ENCODE data around the gene CACNA2D3.
"Not testable (repeated sequence)": the region's sequence is repeated elsewhere in the genome, so short reads cannot be mapped to it uniquely, and the experiment has no call there.

Gene CACNA2D3

DNA sequence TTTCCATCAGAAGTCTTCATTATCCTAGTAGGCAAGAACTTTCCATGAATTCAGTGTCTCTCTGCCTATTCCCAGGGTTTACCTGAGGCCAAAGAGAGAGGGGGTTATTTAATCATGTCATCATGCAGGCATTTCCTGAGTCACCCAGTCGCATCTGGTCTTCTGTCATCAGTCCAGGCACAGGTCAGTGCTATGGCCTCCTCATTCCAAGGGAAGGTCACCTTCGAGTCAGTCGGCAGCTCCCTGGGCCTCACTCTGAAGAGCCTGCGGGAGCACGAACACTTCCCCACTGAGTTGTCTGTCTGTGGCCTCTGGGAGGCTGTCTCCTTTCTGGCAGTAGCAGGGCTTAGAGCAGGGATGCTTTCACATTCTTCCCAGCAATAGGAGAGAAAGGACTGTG is 831.7 kb downstream of the CACNA2D3 start:
- peak; percentile 93 for DNase-seq

- peak; percentile 42 for DNase-seq
Measured at GRCh38 chr3:54954521-54954920, 832.2 kb downstream of the CACNA2D3 start.

GRCh38 chr3:54955496-54955895 is 833.1 kb downstream of the CACNA2D3 start:
- no peak for DNase-seq

DNA sequence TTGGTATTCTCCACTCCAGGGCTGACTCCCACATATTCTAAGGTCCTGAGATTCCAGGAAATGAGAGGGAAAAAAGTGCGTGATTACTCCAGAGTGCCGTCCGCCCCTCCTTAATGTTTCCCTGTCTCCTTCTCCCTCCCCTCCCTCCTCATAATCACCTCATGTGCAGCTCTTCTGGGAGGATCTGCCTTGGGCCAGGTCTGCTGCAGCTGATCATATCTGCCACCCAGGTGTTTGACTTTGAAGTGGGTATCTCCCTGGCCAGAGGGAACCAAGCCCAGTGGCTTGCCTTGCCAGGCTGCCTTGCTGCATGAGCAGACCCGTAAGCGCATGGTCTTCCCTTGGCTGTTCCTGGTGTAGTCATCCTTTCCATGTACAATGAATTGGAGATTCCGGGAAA is 833.6 kb downstream of the CACNA2D3 start:
- no peak for DNase-seq

DNA sequence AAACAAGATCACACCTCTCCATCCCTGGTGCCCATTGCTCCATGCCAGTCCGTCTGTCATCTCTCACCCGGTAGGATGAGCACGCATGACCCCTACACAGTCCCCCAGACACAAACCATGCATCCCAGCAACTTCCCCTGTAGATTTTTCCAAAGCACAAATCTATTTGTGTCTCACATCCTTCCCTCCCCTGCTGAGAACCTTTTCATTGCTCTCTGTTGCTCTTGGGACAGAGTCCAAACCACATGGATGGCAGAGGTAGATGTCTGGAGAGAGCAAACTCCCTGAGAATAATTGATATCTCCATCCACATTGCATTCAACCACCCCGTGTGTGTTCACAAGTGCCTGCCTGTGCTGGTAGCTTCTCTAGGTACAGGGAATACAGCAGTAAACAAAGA is 835.4 kb downstream of the CACNA2D3 start:
- peak; percentile 71 for DNase-seq

DNA sequence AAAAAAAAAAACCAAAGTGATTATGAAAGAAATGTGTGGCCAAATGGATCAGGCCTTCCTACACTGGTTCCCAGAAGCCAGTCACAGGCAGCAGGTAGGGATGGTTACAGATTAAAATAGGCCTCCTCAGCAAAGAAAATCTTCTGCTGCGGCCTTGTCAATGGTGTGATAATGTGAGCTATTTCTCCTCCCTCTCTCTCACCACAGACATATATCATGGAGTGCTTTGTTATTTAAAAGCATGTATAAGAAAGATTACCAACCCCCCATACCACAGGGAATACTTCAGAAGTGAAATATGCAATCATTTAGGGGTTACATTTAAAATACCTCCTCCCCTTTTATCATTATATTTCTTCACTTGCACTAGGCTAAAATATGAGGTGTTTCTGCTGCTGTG is 837.7 kb downstream of the CACNA2D3 start:
- peak; percentile 86 for DNase-seq

- peak; percentile 80 for DNase-seq
Measured at GRCh38 chr3:54960701-54961100, 838.3 kb downstream of the CACNA2D3 start.

GRCh38 chr3:54962200-54962599 is 839.8 kb downstream of the CACNA2D3 start:
- no peak for DNase-seq

GRCh38 chr3:54963641-54964040 is 841.3 kb downstream of the CACNA2D3 start:
- DNase-seq, result no peak

DNA sequence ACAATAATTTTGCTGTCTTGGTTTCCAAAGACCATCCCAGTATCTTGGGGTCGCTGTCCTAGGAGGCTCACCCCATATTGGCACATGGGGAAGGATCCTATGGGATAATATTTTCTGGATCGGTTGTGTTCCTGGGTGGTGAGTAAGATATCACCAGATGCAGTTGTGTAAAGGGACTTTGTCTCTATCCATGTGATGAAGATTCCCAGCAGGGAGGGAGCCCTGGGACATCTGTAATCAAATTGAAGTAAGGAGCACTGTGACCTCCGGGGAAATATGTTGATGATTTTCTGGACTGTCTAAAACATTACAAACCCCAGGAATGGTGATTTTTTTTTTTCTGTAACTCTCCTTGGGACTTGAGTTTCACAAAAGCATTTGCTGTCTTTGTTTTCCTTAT is 841.7 kb downstream of the CACNA2D3 start:
- no peak for DNase-seq

DNA sequence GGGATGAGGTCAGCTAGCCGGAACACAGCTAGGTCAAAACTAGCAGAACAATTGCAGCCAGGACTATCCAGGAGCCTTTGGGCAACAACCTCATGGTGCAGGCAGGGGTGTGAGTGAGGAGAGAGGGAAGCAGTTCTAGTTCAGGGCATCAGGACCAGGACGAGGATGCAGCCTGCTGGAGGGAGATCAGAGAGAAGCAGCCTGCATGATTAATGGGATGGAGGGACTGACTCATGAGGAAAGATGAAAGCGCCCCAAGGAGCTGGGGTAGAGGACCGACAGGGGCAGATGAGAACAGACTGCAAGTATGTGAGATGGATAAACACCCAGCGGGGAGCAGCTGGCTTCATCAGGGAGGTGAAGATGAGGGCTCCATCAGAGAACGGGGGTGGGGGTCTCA is 843.4 kb downstream of the CACNA2D3 start:
- peak; percentile 96 for DNase-seq

GRCh38 chr3:54966979-54967378 is 844.6 kb downstream of the CACNA2D3 start:
- no peak for DNase-seq

DNA sequence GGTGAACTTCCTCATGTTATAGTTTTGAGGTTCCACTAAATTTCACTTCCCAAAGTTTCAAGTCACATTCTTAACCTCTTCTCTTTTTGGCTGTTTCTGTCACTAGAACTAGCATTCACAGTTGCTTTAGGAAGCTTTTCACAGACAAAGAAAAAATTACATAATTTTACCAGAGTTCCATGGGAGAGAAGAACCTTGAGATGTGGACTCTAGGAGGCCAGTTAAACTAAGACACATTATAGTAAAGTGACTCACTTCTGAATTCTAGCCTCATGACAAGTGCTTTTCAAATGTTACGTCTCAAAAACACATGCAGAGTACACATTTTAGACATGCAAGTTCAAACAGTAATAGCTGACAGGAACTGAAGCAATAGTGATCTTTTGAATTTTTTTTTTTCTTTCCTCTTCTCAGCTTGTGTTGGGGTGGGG is 845.4 kb downstream of the CACNA2D3 start:
- DNase-seq, result peak; percentile 87

- peak; percentile 85 for DNase-seq
Measured at GRCh38 chr3:54968546-54969172, 846.3 kb downstream of the CACNA2D3 start.

DNA sequence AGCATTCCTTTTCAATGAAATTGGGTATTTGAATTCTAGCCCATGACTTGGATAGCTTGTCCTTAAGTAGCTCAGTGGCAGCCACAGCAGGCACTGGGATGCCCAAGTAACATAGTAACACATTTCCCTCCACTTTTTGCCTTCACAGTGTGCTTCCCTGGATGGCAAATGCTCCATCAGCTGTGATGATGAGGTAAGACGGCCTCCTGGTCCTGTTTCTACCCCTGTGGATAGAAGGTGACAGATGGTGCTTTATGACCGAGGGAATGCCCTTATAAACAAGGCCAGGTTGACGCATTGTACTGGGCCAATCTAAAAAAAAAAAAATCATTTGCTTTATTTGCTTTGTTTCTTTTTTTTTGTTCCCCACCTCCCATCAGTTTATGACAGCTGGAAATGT is 847.3 kb downstream of the CACNA2D3 start:
- DNase-seq, result no peak

DNA sequence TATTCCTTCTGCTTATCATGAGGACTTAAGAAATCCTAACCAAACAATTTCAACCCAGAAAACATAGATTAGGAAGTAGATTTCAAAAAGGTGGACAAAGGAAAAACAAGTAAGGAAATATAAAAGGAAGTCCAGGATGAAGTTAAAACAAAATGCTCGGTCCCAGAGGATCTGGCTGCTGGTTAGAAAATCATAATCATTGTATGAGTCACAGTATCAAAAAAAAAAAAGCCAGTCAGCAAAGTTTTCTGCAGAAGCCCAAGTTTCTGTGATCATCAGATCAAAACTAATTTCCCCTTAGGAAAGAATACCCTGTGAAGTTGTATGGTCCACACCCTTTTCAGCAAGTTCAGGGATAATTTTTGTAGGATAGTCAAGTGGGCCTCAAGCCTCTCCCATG is 848.5 kb downstream of the CACNA2D3 start:
- DNase-seq, result peak; percentile 60

- no peak for DNase-seq
Measured at GRCh38 chr3:54977439-54977838, 855.1 kb downstream of the CACNA2D3 start.

DNA sequence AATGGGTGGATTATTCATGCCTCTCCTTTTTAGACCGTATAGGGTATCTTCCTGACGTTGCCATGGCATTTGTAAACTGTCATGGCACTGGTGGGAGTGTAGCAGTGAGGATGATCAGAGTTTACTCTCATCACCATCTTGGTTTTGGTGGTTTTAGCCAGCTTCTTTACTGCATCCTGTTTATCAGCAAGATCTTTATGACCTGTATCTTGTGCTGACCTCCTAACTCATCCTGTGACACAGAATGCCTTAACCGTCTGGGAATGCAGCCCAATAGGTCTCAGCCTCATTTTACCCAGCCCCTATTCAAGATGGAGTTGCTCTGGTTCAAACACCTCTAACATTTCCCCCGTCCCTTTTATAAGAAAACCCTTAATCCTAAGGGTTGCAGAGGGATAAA is 855.6 kb downstream of the CACNA2D3 start:
- DNase-seq, result not testable (repeated sequence)

- no peak for DNase-seq
Measured at GRCh38 chr3:54982807-54983206, 860.5 kb downstream of the CACNA2D3 start.

DNA sequence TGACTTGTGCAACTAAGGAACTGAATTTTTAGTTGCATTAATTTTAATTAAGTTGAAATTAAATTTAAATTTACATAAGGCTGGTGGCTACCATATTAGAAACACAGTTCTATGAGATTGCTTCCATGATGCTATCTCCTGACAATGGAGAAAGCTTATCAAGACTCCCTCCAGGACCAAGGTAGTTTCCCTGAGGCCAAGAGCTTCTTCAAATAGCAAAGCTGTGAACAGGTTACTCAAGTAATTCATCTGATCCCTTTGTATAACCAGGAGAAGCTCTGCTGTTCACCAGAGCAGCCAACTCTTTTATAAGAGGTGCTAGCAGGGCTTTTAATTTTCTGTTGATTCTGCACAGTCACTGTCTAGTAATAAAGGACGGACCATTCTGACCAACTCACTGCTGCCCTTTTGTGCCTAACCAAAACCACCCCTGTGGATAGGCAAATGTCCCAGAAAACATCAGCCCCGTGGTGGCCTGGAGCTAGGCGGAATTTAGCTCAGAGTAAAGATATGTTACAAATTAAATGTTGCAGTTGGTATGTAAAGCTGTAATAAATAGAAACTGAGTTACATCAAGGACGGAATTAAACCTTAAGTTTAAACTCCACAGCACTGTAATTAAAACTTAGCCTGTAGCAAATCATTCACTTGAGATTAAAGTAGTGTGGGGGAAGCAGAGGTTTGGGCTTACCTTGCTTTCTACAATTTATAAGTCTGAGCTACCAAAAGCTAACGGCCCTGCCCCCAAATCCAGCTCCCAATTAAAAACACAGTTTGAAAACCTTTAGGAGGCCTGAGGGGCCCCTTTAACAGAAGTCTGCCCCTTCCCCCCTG is 861.1 kb downstream of the CACNA2D3 start:
- no peak for DNase-seq

- DNase-seq, result no peak
Measured at GRCh38 chr3:54985856-54986255, 863.5 kb downstream of the CACNA2D3 start.

DNA sequence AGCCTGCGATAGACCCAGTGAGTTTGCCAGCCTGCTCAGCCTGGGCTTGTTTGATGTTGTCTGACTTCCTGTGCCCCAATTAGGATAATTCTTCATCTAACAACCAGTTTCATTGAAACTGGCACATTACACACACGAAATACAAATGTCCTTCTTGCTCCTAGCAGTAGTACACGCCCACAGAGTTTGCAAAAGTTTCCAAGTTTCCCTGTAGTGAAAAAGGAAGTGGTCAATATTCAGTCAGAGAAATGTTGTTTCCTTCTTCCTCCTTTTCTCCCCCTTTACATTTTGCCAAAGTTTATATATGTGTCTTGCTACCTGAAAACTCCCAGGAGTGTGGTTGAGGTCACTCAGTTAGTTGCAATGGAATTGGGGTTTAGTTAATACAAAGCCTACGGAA is 863.9 kb downstream of the CACNA2D3 start:
- no peak for DNase-seq

DNA sequence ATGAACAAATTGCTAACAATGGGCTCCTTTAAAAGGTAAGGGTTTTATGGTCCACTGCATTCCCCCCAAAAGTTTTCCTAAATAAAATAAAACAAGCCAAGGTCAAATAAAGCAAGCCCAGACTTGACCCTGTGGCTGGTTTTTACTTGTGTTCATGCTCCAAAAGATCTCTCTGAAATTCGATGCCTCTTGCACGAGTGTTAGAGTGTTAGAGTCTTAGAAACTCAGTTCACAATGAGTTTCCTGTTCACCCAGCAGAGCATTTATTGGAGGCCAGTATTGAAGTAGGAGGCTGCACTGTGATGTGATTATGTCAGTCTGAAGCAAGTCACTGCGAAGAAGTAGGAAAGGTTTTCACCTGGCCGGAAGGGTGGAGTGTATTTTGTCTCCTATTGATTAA is 865.4 kb downstream of the CACNA2D3 start:
- no peak for DNase-seq

- peak; percentile 94 for DNase-seq
Measured at GRCh38 chr3:54988302-54988837, 866.0 kb downstream of the CACNA2D3 start.

Data from fibroblast of skin of right biceps (primary cell).